Inflammatory macrophage treated with lipopolysaccharide for 1 hour (primary cell): ENCODE results near the gene PRKAR2B.
"Not testable (repeated sequence)": the region's sequence is repeated elsewhere in the genome, so short reads cannot be mapped to it uniquely, and the experiment has no call there.

Source experiments
- DNase-seq, 2 donors: peaks; one replicate each; pipeline ENCODE4 v3.0.0-alpha.2; 2020 to 2022

Gene PRKAR2B

GRCh38 chr7:107080099-107080505, 35.6 kb downstream of the PRKAR2B start:
- DNase-seq: no peak

GRCh38 chr7:107080533-107080932, 36.0 kb downstream of the PRKAR2B start:
- no peak for DNase-seq

- DNase-seq: no peak
Measured at GRCh38 chr7:107085180-107085579, 40.7 kb downstream of the PRKAR2B start.

GRCh38 chr7:107089627-107090026, 45.1 kb downstream of the PRKAR2B start:
- DNase-seq: no peak

- DNase-seq: no peak
Measured at GRCh38 chr7:107090457-107090856, 46.0 kb downstream of the PRKAR2B start.

- no peak for DNase-seq
Measured at GRCh38 chr7:107091306-107091705, 46.8 kb downstream of the PRKAR2B start.

- not testable (repeated sequence) for DNase-seq
Measured at GRCh38 chr7:107093671-107094070, 49.2 kb downstream of the PRKAR2B start.

GRCh38 chr7:107099154-107099553, 54.6 kb downstream of the PRKAR2B start:
- DNase-seq: not testable (repeated sequence)

GRCh38 chr7:107100824-107101223, 56.3 kb downstream of the PRKAR2B start:
- no peak for DNase-seq

GRCh38 chr7:107103369-107103768, 58.9 kb downstream of the PRKAR2B start:
- DNase-seq: peak; percentile 16 to 30

- DNase-seq: peak in 1 of 2 donors; percentile 25
Measured at GRCh38 chr7:107104801-107105200, 60.3 kb downstream of the PRKAR2B start.

GRCh38 chr7:107105591-107106245, 61.2 kb downstream of the PRKAR2B start:
- DNase-seq: no peak

GRCh38 chr7:107108793-107109371, 64.4 kb downstream of the PRKAR2B start:
- no peak for DNase-seq

- DNase-seq: no peak
Measured at GRCh38 chr7:107109955-107110354, 65.5 kb downstream of the PRKAR2B start.

- DNase-seq: no peak
Measured at GRCh38 chr7:107111196-107111595, 66.7 kb downstream of the PRKAR2B start.

GRCh38 chr7:107113866-107114265, 69.4 kb downstream of the PRKAR2B start:
- DNase-seq: no peak

- no peak for DNase-seq
Measured at GRCh38 chr7:107115114-107115513, 70.6 kb downstream of the PRKAR2B start.

GRCh38 chr7:107115762-107116540, 71.4 kb downstream of the PRKAR2B start:
- peak; percentile 52 to 76 for DNase-seq

GRCh38 chr7:107118109-107118900, 73.8 kb downstream of the PRKAR2B start:
- peak; percentile 84 to 86 for DNase-seq

- DNase-seq: no peak
Measured at GRCh38 chr7:107119376-107120105, 75.0 kb downstream of the PRKAR2B start.

- no peak for DNase-seq
Measured at GRCh38 chr7:107122486-107122911, 78.0 kb downstream of the PRKAR2B start.

- no peak for DNase-seq
Measured at GRCh38 chr7:107123392-107123791, 78.9 kb downstream of the PRKAR2B start.
